HepG2 (cell line): ENCODE results near the gene MED9. TPM values are rescaled to one million over a fixed set of nuclear protein-coding genes. Genes with fewer than 3 reads are reported as not detected.

ENCODE experiments used
- ATAC-seq: fragments of 200-7000 bp; cut with Tn5 transposase; 3 replicates; pipeline ENCODE4 v1.9.1; 2020; ENCODE audit warnings: mild to moderate bottlenecking, moderate library complexity
- BruUV-seq: library from RNA; stranded (reverse); fragments of 400-500 nt; replicated peaks from 2 replicates; lab custom pipeline; 2021; lab: Mats Ljungman, UMichigan
- CTCF ChIA-PET: fragments of 300-600 bp; formaldehyde crosslinking; extraction: SDS; loops from one replicate; lab custom pipeline; 2021; ENCODE audit warnings: low total read pairs, inconsistent platforms, low intra/inter-chr PET ratio; lab: Yijun Ruan, JAX
- POLR2A ChIA-PET: fragments of 350-600 bp; sonication (Branson Sonifier 250); formaldehyde crosslinking; loops from one replicate; lab custom pipeline; 2020; ENCODE audit warnings: antibody characterized with exemption, inconsistent platforms; lab: Yijun Ruan, JAX
- DNase-seq: peaks from one replicate; pipeline ENCODE4 v3.0.0-alpha.2; 2015; ENCODE audit warnings: low spot score
- FAIRE-seq: peaks from 3 replicates; lab custom pipeline; 2011; peaks lifted over from hg19 to GRCh38; lab: Jason Lieb, UNC
- H2AFZ ChIP-seq: one replicate; pipeline ENCODE4 v1.6.1; 2011; ENCODE audit warnings: low read length, inconsistent platforms
- H3K27ac ChIP-seq: fragments of 300-600 bp; 3 replicates; pipeline ENCODE4 v1.8.0; 2011; ENCODE audit warnings: mixed run types, mild to moderate bottlenecking, mixed read lengths, low read length, inconsistent platforms; ENCODE audit not compliant: insufficient read depth; ENCODE audit errors: extremely low read length
- H3K27me3 ChIP-seq, 2 experiments: fragments of 200-600 bp in 1 of 2; 2 replicates in 1 of 2; 3 replicates in 1 of 2; pipeline versions ENCODE4 v1.6.0 to v1.8.0; 2011; ENCODE audit warnings: low read length in 2 of 2, mild to moderate bottlenecking in 2 of 2, moderate library complexity in 2 of 2, inconsistent platforms in 1 of 2; ENCODE audit not compliant: insufficient read depth in 2 of 2, control insufficient read depth in 1 of 2
- H3K36me3 ChIP-seq, 2 experiments: fragments of 200-600 bp in 1 of 2; replicated peaks in 1 of 2; 2 replicates in 1 of 2; 3 replicates in 1 of 2; pipeline versions ENCODE4 v1.5.1 to v1.8.0; 2011; ENCODE audit warnings: low read length in 2 of 2, inconsistent platforms in 1 of 2; ENCODE audit not compliant: insufficient read depth in 2 of 2, control insufficient read depth in 1 of 2
- H3K4me1 ChIP-seq: 2 replicates; pipeline ENCODE4 v1.5.1; 2012; ENCODE audit warnings: low read length, inconsistent platforms; ENCODE audit not compliant: insufficient read depth
- H3K4me2 ChIP-seq: 2 replicates; pipeline ENCODE4 v1.6.0; 2011; ENCODE audit warnings: low read depth, low read length, inconsistent platforms
- H3K4me3 ChIP-seq, 3 experiments: fragments of 200-600 bp in 1 of 3; sonication (generic), shearing (Covaris generic) in 1 of 3; replicated peaks in 1 of 3; 2 replicates each; pipeline ENCODE4 v1.5.1; 2011 to 2016; ENCODE audit warnings: low read length in 3 of 3, inconsistent platforms in 2 of 3, low read depth in 2 of 3, mild to moderate bottlenecking in 2 of 3, control low read depth in 1 of 3, mixed read lengths in 1 of 3; ENCODE audit not compliant: insufficient read depth in 1 of 3
- H3K79me2 ChIP-seq: one replicate; pipeline ENCODE4 v1.6.1; 2011; ENCODE audit warnings: low read length, inconsistent platforms; ENCODE audit not compliant: insufficient read depth
- H3K9ac ChIP-seq: 2 replicates; pipeline ENCODE4 v1.6.0; 2011; ENCODE audit warnings: mild to moderate bottlenecking, low read depth, low read length, inconsistent platforms; ENCODE audit not compliant: insufficient read depth
- H3K9me3 ChIP-seq: 2 replicates; pipeline ENCODE4 v1.5.1; 2012; ENCODE audit warnings: mild to moderate bottlenecking, low read length
- H4K20me1 ChIP-seq: 2 replicates; pipeline ENCODE4 v1.6.0; 2011; ENCODE audit warnings: inconsistent platforms, mild to moderate bottlenecking, low read length, moderate library complexity; ENCODE audit not compliant: insufficient read depth
- IKZF1 ChIP-seq: fragments of 450-650 bp; IDR thresholded peaks from 2 replicates; pipeline ENCODE4 v1.7.1; 2016
- MED8 ChIP-seq: sonication (generic); formaldehyde crosslinking; IDR thresholded peaks from 2 replicates; pipeline ENCODE4 v1.8.1; 2023; ENCODE audit warnings: mild to moderate bottlenecking, missing genetic modification reagents; ENCODE audit not compliant: insufficient replicate concordance
- ZBTB38 ChIP-seq: sonication (generic); formaldehyde crosslinking; IDR thresholded peaks from 2 replicates; pipeline ENCODE4 v1.5.1; 2020; ENCODE audit warnings: mild to moderate bottlenecking, missing genetic modification reagents
- ZFAT ChIP-seq: sonication (generic); formaldehyde crosslinking; conservative IDR thresholded peaks from 2 replicates; pipeline ENCODE4 v1.8.1; 2023; ENCODE audit warnings: missing genetic modification reagents, inconsistent platforms
- ZNF232 ChIP-seq: sonication (generic); formaldehyde crosslinking; IDR thresholded peaks from 2 replicates; pipeline ENCODE4 v1.4.0; 2020; ENCODE audit warnings: missing genetic modification reagents, borderline replicate concordance
- ZSCAN22 ChIP-seq: sonication (generic); formaldehyde crosslinking; IDR thresholded peaks from 2 replicates; pipeline ENCODE4 v1.4.0; 2020; ENCODE audit warnings: mild to moderate bottlenecking, missing genetic modification reagents
- WGBS: methylation state at CpG from one replicate; pipeline ENCODE4 v1.1.6; 2017; ENCODE audit warnings: low lambda C conversion rate; 5-methylcytosine and 5-hydroxymethylcytosine counted together
- in situ Hi-C: cut with HindIII; loops from 2 replicates; pipeline ENCODE4 v1.10.0; 2017; ENCODE audit warnings: low pct_unique_long_range_greater_than_20kb; ENCODE audit not compliant: extremely low pct_ligation_motif_present
- intact Hi-C: fragments of 100-400 bp; cut with micrococcal nuclease; formaldehyde crosslinking; loops from one replicate; pipeline ENCODE4 v1.10.0; 2022; ENCODE audit not compliant: unreplicated experiment
- polyA plus RNA-seq, 8 experiments: library from polyadenylated mRNA; depleted of rRNA in 3 of 8; stranded (reverse) in 7 of 8; unstranded in 1 of 8; fragments of >200 nt; fragmentation: Illumina TruSeq in 4 of 8; extraction: Trizol in 4 of 8; gene quantifications; 2 replicates each; pipeline versions ENCODE4 v1.2.1 to v1.2.3, GENCODE V29; 2011 to 2016; ENCODE audit warnings: low read depth in 4 of 8, missing spikeins in 1 of 8, mixed read lengths in 1 of 8; ENCODE audit not compliant: insufficient read depth in 1 of 8
- total RNA-seq, 5 experiments: library from RNA; depleted of rRNA; stranded (reverse); fragments of >200 nt; fragmentation: Illumina TruSeq; extraction: Trizol; gene quantifications; 2 replicates each; pipeline ENCODE4 v1.2.3, GENCODE V29; 2016; ENCODE audit warnings: low read depth in 1 of 5
- TF ChIP-seq, protein P1 (sequence below): sonication (generic); formaldehyde crosslinking; IDR thresholded peaks from 2 replicates; pipeline ENCODE4 v1.5.1; 2020; ENCODE audit warnings: mild to moderate bottlenecking, moderate library complexity, missing genetic modification reagents
- TF ChIP-seq, protein P2 (sequence below): sonication (generic); formaldehyde crosslinking; IDR thresholded peaks from 2 replicates; pipeline ENCODE4 v1.5.0; 2020; ENCODE audit warnings: mild to moderate bottlenecking, missing genetic modification reagents, borderline replicate concordance

MED9 gene
- total and polyA plus RNA-seq, 2 of the 13 experiments (the other 11 are each of a cell fraction or from before 2014, with no cell fraction given): 11.9 to 15.1 TPM

DNA sequence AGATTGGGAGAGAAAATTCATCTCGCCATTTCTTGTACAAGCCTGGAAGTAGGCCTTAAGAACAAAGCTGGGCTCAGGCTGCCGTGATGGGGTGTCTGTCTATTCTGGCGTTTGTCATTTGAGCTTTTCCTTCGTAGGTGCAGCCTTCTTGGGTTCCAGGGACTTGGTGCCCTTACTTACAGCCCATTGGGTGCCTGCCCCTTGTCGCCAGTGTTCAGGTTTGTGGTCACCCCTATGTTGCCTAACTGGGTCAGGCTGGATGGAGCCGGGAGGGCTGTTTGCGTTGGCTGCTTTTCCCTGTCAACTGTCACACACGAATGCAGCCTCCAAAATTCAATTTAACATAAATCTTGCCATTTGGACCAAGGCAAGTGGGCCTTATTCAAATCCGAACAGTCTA is 23.7 kb upstream of the MED9 start:
- Histone ChIP-seq H2AFZ (no peak overlapping the region), H4K20me1 (no peaks in the 10 kb centered on the region), H3K9me3 (no peaks in the 10 kb centered on the region), H3K9ac (no peak overlapping the region), H3K79me2 (no peaks in the 10 kb centered on the region), H3K4me3 (no peak overlapping the region), H3K27me3 (0 out of 5 replicates have a peak, but pooled peaks cover 0 to 13% of the 10 kb centered on the region in 2 experiments), H3K4me1 (peaks cover 44% of the 10 kb centered on the region), H3K36me3 (no peaks in the 10 kb centered on the region), H3K27ac (no peak overlapping the region), H3K4me2 (no peak overlapping the region)
- FAIRE-seq: no peak
- DNase-seq: no peak
- in situ Hi-C loops: no loop called here
- ChIA-PET CTCF (no interaction called here), POLR2A (interaction anchor here (1.2 kb wide), 1 partner anchor 43 kb away, joined by 6 read pairs; the partner anchor contains the start of gene RASD1)
- no peak for ATAC-seq
- WGBS: 65% methylated on average over 9 of the region's 9 CpGs
- no peak for TF ChIP-seq ZBTB38 (CRISPR knock-in tag)
- TF ChIP-seq ZFAT (CRISPR knock-in tag): no peak
- no peak for TF ChIP-seq MED8
- TF ChIP-seq ZNF232 (CRISPR knock-in tag): no peak
- TF ChIP-seq IKZF1: no peak
- TF ChIP-seq, protein P1, sequence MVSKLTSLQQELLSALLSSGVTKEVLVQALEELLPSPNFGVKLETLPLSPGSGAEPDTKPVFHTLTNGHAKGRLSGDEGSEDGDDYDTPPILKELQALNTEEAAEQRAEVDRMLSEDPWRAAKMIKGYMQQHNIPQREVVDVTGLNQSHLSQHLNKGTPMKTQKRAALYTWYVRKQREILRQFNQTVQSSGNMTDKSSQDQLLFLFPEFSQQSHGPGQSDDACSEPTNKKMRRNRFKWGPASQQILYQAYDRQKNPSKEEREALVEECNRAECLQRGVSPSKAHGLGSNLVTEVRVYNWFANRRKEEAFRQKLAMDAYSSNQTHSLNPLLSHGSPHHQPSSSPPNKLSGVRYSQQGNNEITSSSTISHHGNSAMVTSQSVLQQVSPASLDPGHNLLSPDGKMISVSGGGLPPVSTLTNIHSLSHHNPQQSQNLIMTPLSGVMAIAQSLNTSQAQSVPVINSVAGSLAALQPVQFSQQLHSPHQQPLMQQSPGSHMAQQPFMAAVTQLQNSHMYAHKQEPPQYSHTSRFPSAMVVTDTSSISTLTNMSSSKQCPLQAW: no peak
- no peak for TF ChIP-seq ZSCAN22 (CRISPR knock-in tag)
- TF ChIP-seq, protein P2, sequence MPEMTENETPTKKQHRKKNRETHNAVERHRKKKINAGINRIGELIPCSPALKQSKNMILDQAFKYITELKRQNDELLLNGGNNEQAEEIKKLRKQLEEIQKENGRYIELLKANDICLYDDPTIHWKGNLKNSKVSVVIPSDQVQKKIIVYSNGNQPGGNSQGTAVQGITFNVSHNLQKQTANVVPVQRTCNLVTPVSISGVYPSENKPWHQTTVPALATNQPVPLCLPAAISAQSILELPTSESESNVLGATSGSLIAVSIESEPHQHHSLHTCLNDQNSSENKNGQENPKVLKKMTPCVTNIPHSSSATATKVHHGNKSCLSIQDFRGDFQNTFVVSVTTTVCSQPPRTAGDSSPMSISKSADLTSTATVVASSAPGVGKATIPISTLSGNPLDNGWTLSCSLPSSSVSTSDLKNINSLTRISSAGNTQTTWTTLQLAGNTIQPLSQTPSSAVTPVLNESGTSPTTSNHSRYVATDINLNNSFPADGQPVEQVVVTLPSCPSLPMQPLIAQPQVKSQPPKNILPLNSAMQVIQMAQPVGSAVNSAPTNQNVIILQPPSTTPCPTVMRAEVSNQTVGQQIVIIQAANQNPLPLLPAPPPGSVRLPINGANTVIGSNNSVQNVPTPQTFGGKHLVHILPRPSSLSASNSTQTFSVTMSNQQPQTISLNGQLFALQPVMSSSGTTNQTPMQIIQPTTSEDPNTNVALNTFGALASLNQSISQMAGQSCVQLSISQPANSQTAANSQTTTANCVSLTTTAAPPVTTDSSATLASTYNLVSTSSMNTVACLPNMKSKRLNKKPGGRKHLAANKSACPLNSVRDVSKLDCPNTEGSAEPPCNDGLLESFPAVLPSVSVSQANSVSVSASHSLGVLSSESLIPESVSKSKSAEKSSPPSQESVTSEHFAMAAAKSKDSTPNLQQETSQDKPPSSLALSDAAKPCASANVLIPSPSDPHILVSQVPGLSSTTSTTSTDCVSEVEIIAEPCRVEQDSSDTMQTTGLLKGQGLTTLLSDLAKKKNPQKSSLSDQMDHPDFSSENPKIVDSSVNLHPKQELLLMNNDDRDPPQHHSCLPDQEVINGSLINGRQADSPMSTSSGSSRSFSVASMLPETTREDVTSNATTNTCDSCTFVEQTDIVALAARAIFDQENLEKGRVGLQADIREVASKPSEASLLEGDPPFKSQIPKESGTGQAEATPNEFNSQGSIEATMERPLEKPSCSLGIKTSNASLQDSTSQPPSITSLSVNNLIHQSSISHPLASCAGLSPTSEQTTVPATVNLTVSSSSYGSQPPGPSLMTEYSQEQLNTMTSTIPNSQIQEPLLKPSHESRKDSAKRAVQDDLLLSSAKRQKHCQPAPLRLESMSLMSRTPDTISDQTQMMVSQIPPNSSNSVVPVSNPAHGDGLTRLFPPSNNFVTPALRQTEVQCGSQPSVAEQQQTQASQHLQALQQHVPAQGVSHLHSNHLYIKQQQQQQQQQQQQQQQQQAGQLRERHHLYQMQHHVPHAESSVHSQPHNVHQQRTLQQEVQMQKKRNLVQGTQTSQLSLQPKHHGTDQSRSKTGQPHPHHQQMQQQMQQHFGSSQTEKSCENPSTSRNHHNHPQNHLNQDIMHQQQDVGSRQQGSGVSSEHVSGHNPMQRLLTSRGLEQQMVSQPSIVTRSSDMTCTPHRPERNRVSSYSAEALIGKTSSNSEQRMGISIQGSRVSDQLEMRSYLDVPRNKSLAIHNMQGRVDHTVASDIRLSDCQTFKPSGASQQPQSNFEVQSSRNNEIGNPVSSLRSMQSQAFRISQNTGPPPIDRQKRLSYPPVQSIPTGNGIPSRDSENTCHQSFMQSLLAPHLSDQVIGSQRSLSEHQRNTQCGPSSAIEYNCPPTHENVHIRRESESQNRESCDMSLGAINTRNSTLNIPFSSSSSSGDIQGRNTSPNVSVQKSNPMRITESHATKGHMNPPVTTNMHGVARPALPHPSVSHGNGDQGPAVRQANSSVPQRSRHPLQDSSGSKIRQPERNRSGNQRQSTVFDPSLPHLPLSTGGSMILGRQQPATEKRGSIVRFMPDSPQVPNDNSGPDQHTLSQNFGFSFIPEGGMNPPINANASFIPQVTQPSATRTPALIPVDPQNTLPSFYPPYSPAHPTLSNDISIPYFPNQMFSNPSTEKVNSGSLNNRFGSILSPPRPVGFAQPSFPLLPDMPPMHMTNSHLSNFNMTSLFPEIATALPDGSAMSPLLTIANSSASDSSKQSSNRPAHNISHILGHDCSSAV: no peak
- intact Hi-C loops: no loop called here
- no TSS peak for BruUV-seq
